Measurements from ENCODE around the gene KCNC1.

The KCNC1 gene

DNA sequence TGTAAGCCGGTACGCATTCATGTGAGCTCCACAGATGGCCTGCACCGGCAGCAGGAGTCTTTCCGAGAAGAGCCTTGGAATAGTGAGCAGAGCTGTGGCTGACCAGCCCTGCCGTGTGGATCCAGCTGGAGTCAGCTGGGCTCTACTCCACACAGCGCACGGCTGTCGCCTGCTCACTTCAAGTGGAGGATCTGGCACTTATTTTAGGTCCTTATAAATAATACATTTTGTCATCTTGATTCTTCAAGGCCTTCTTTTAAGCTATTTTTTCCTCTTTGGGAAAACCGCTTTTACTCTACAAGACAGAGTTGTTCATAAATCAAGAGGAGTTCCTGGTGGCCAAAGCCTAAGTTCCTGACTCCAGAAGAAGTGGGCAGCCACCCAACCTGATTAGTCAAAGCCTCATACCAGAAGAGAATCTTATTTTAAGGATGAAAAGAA is 93.8 kb downstream of the KCNC1 start:
- CTCF ChIA-PET = interaction anchor here (0.8 to 2.0 kb wide), 3 partner anchors 15 to 150 kb away, joined by 3 to 7 read pairs (median 4); no protein-coding TSS in a partner anchor
- TF ChIP-seq, protein P1, sequence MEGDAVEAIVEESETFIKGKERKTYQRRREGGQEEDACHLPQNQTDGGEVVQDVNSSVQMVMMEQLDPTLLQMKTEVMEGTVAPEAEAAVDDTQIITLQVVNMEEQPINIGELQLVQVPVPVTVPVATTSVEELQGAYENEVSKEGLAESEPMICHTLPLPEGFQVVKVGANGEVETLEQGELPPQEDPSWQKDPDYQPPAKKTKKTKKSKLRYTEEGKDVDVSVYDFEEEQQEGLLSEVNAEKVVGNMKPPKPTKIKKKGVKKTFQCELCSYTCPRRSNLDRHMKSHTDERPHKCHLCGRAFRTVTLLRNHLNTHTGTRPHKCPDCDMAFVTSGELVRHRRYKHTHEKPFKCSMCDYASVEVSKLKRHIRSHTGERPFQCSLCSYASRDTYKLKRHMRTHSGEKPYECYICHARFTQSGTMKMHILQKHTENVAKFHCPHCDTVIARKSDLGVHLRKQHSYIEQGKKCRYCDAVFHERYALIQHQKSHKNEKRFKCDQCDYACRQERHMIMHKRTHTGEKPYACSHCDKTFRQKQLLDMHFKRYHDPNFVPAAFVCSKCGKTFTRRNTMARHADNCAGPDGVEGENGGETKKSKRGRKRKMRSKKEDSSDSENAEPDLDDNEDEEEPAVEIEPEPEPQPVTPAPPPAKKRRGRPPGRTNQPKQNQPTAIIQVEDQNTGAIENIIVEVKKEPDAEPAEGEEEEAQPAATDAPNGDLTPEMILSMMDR (IDR thresholded peaks at IDR 0.05; ENCODE audit: insufficient read depth, low read length, missing control alignments) = no peak
- H3K4me3 ChIP-seq (ENCODE audit: low read depth, low read length) = no peak overlapping the region
- POLR2A ChIA-PET = no interaction called here
- DNase-seq (ENCODE audit: low read depth, low spot score) = no peak

DNA sequence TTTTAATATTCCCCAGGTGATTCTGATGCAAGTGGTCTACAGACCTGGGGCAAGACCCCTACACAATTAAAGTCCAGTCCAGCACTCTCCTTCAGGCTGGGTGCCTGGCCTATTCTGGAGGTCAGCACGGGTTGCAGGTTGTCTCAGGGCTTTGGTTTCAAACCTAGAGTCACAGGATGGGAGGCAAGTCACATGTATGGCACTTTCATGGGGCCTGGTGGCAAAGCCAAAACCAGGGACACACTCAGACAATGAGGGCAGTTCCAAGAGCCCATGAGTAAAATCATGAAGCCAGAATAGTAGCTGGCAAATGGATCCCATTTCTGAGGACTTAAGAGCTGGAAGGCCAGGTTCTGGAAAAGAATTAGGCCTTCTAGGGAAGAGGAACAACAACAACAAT is 96.6 kb downstream of the KCNC1 start:
- ChIA-PET POLR2A (no interaction called here), CTCF (no interaction called here)
- no peak overlapping the region for H3K4me3 ChIP-seq (ENCODE audit: low read depth, low read length)
- TF ChIP-seq, protein P1 (IDR thresholded peaks at IDR 0.05; ENCODE audit: insufficient read depth, low read length, missing control alignments) = no peak
- DNase-seq (ENCODE audit: low read depth, low spot score) = no peak

DNA sequence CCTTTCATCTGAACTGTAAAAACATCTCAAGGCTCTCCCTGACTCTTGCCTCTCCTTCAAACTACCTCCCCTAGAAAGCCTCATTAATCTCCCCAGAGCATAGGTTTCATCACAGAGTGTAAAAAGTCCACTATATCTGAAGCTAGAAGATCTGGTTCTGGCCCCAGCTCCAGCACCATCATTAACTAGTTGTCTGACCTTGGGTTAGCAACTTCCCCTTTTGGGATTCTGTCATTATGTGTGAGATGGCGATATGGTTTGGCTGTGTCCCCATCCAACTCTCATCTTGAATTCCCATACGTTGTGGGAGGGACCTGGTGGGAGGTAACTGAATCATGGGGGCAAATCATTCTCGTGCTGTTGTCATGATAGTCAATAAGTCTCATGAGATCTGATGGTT is 97.3 kb downstream of the KCNC1 start:
- no peak overlapping the region for H3K4me3 ChIP-seq (ENCODE audit: low read depth, low read length)
- POLR2A ChIA-PET = no interaction called here
- TF ChIP-seq, protein P1 (IDR thresholded peaks at IDR 0.05; ENCODE audit: insufficient read depth, low read length, missing control alignments) = no peak
- DNase-seq (ENCODE audit: low read depth, low spot score) = no peak
- CTCF ChIA-PET = no interaction called here
